DND-41 (cell line): ENCODE measurements around the gene CMTM7.
A peak's percentile ranks its signal among the peaks of the same experiment; 100 is the strongest.
"Not testable (repeated sequence)": the region's sequence is repeated elsewhere in the genome, so short reads cannot be mapped to it uniquely, and the experiment has no call there.

Experiments used
- ATAC-seq: fragments of 200-7000 bp; cut with Tn5 transposase; 3 replicates; pipeline ENCODE4 v1.9.1; 2021; ENCODE audit warnings: low read depth; ENCODE audit not compliant: insufficient read depth
- DNase-seq: peaks from one replicate; pipeline ENCODE4 v3.0.0-alpha.2; 2020
- H2AFZ ChIP-seq: 2 replicates; pipeline ENCODE4 v1.6.0; 2012; ENCODE audit warnings: low read depth, low read length
- H3K27ac ChIP-seq: 2 replicates; pipeline ENCODE4 v1.5.1; 2012; ENCODE audit warnings: low read length, inconsistent platforms
- H3K27me3 ChIP-seq: fragments of 200-600 bp; sonication (generic); 2 replicates; pipeline ENCODE4 v1.6.0; 2012; ENCODE audit warnings: low read length, mild to moderate bottlenecking, inconsistent platforms; ENCODE audit not compliant: insufficient read depth, poor library complexity
- H3K36me3 ChIP-seq: 2 replicates; pipeline ENCODE4 v1.5.1; 2012; ENCODE audit warnings: low read length, inconsistent platforms; ENCODE audit not compliant: insufficient read depth
- H3K4me1 ChIP-seq: 2 replicates; pipeline ENCODE4 v1.5.1; 2012; ENCODE audit warnings: mild to moderate bottlenecking, low read length; ENCODE audit not compliant: insufficient read depth
- H3K4me2 ChIP-seq: 2 replicates; pipeline ENCODE4 v1.6.0; 2012; ENCODE audit warnings: mild to moderate bottlenecking, moderate library complexity, low read length, inconsistent platforms; ENCODE audit not compliant: insufficient read depth
- H3K4me3 ChIP-seq, 2 experiments: fragments of 200-600 bp in 1 of 2; shearing (Covaris generic) in 1 of 2; 2 replicates each; pipeline ENCODE4 v1.5.1; 2012 to 2016; ENCODE audit warnings: inconsistent platforms in 2 of 2, low read length in 2 of 2, mild to moderate bottlenecking in 2 of 2, low read depth in 1 of 2, moderate library complexity in 1 of 2
- H3K79me2 ChIP-seq: 2 replicates; pipeline ENCODE4 v1.6.0; 2012; ENCODE audit warnings: low read length, inconsistent platforms; ENCODE audit not compliant: insufficient read depth
- H3K9ac ChIP-seq: 2 replicates; pipeline ENCODE4 v1.6.0; 2012; ENCODE audit warnings: low read depth, mild to moderate bottlenecking, inconsistent platforms, low read length, moderate library complexity
- H3K9me3 ChIP-seq: 2 replicates; pipeline ENCODE4 v1.5.1; 2012; ENCODE audit warnings: low read length, moderate library complexity, mild to moderate bottlenecking, inconsistent platforms; ENCODE audit not compliant: insufficient read depth, severe bottlenecking
- H4K20me1 ChIP-seq: 2 replicates; pipeline ENCODE4 v1.6.0; 2012; ENCODE audit warnings: low read length; ENCODE audit not compliant: insufficient read depth
- EZH2 ChIP-seq: IDR thresholded peaks from 3 replicates; pipeline ENCODE4 v1.6.1; 2012; ENCODE audit warnings: borderline replicate concordance, low read depth, mild to moderate bottlenecking, moderate library complexity, low read length, inconsistent platforms; ENCODE audit not compliant: severe bottlenecking
- TF ChIP-seq, protein P1 (sequence below): IDR thresholded peaks from 2 replicates; pipeline ENCODE4 v1.5.1; 2012; ENCODE audit warnings: borderline replicate concordance, low read length, moderate library complexity, mild to moderate bottlenecking; ENCODE audit not compliant: poor library complexity, severe bottlenecking; ENCODE audit errors: extremely low read depth

The CMTM7 gene

DNA sequence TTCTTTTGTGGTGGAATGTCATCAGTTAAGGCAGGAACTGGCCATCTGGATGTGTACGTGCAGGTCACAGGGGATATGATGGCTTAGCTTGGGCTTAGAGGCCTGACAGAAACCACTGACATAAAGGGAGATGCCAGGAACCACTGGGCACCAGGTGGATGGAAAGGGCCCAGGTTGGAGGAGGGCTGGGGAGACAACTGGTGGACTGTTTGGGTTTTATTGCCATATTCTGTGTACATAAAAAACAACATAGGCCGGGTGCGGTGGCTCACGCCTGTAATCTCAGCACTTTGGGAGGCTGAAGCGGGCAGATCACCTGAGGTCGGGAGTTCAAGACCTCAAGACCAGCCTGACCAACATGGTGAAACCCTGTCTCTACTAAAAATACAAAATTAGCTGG is 75.2 kb downstream of the CMTM7 start:
- H3K27me3 ChIP-seq, ATAC-seq, H4K20me1 ChIP-seq, H3K27ac ChIP-seq, H3K4me3 ChIP-seq, H2AFZ ChIP-seq, H3K4me2 ChIP-seq, H3K79me2 ChIP-seq, H3K9me3 ChIP-seq, DNase-seq, H3K9ac ChIP-seq: not testable (repeated sequence)
- peaks cover 13% of the 10 kb centered on the region for H3K4me1 ChIP-seq
- peaks cover 20% of the 10 kb centered on the region for H3K36me3 ChIP-seq

DNA sequence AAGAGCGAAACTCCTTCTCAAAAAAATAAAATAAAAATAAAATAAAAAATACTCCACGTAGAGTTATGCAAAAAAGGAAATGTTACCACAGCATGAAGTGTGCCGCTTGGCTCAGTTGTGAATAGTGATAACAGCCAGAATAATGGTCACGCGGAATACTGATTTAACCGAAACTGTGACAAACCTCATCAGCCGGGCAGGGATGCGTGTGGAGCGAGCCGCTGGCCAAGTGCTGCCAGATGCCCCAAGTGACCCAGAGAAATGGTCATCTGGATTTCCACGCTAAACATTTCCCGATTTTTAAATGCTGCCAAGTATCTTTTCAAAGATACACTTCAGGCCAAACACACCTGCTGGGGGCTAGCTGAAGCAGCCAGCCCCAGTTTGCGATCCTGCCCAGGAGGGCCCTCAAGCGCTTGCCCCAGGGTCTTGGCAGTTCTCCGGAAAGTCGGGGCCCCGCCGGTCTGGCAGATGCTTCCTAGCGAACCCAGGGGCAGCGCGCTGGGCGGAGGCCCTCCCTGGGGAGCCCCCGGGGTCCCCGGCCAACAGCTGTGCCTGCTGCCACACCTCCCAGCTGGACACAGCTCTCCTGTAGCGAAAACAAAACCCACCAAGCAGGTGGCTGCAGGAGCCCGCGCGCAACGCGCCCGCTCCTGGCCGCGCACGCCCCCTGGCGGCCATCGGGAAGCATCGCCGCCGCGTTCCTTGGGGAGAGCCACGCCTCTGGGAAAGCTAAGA is 75.8 kb downstream of the CMTM7 start:
- peaks cover 9% of the 10 kb centered on the region for H3K4me1 ChIP-seq
- ATAC-seq (peak; percentile 94), DNase-seq (peak; percentile 76)
- peak overlapping the region in 1 of 2 experiments; percentile 5; a peak in 1 of 4 replicates for H3K4me3 ChIP-seq
- H3K27ac ChIP-seq, result peak overlapping the region; percentile 45
- peaks cover 21% of the 10 kb centered on the region for H3K36me3 ChIP-seq
- H3K79me2 ChIP-seq, result no peaks in the 10 kb centered on the region
- peak overlapping the region; percentile 34; the same call in 1 of the 2 replicates for H3K9ac ChIP-seq
- peak overlapping the region; percentile 56 for H3K4me2 ChIP-seq
- no peak for TF ChIP-seq EZH2
- TF ChIP-seq, protein P1, sequence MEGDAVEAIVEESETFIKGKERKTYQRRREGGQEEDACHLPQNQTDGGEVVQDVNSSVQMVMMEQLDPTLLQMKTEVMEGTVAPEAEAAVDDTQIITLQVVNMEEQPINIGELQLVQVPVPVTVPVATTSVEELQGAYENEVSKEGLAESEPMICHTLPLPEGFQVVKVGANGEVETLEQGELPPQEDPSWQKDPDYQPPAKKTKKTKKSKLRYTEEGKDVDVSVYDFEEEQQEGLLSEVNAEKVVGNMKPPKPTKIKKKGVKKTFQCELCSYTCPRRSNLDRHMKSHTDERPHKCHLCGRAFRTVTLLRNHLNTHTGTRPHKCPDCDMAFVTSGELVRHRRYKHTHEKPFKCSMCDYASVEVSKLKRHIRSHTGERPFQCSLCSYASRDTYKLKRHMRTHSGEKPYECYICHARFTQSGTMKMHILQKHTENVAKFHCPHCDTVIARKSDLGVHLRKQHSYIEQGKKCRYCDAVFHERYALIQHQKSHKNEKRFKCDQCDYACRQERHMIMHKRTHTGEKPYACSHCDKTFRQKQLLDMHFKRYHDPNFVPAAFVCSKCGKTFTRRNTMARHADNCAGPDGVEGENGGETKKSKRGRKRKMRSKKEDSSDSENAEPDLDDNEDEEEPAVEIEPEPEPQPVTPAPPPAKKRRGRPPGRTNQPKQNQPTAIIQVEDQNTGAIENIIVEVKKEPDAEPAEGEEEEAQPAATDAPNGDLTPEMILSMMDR, result peak; percentile 95
- H2AFZ ChIP-seq, result peak overlapping the region; percentile 63; the same call in 1 of the 2 replicates
- H3K27me3 ChIP-seq, result no peaks in the 10 kb centered on the region
- H3K9me3 ChIP-seq, result no peaks in the 10 kb centered on the region
- H4K20me1 ChIP-seq, result no peaks in the 10 kb centered on the region

DNA sequence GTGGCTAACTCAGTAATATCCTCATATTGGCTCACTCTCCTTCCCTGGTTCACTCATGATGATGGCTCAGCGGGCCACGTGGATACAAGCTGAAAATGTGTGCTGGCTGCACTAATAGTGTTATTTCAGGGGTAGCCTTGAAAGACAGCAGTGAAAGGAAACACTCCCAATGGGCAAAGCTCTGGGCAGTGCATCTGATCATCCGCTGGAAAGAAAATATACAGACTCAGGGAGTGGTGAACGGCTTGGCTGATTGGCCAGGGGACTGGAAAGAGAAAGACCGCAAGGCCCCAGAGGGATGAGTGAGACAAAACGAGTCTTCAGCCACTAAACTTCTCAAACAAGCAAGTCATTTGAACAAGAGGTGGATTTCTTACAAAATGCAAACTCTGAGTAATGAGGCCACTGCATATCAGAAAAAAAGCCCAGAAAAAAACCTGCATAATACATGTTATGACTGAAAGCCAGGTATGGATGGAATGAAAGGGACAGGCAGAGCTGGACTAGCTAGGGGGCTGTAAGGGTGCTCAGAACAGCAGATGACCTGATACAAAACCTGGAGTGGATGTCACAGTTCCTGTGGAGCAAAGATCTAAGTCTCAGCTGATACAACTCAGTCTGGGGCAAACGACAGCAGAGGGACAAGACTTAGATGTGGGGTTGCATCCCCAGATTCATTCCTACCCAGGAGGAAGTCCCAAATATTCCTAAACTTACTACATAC is 77.7 kb downstream of the CMTM7 start:
- no peak for DNase-seq
- TF ChIP-seq, protein P1, result no peak
- no peak for TF ChIP-seq EZH2

DNA sequence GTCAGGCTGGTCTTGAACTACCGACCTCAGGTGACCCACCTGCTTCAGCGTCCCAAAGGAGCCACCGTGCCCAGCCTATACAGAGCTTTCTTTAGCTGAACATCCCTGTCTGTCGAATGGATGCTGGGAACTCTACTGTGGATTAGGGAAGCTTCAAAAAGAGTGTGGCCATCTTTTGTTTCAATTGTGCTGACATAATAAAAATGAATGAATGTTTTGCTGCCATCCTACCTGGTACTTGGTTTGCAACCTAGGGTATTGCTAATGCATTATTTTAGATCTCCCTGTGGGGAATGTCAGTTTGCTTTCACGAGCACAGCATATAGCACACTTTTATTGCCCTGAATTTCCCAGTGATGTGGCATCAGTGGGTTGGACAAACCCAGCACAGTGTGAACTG is 78.7 kb downstream of the CMTM7 start:
- H3K36me3 ChIP-seq, result peaks cover 37% of the 10 kb centered on the region
- no peak overlapping the region for H3K4me2 ChIP-seq
- ATAC-seq (no peak), DNase-seq (no peak)
- no peaks in the 10 kb centered on the region for H3K27me3 ChIP-seq
- no peak overlapping the region for H3K9ac ChIP-seq
- H2AFZ ChIP-seq, result no peak overlapping the region
- TF ChIP-seq, protein P1, result no peak
- no peak for TF ChIP-seq EZH2
- H3K79me2 ChIP-seq, result no peaks in the 10 kb centered on the region
- H3K4me3 ChIP-seq, result no peak overlapping the region
- no peaks in the 10 kb centered on the region for H4K20me1 ChIP-seq
- no peak overlapping the region for H3K27ac ChIP-seq
- peaks cover 9% of the 10 kb centered on the region for H3K4me1 ChIP-seq
- no peaks in the 10 kb centered on the region for H3K9me3 ChIP-seq

More for the DNA sequence above, 77.7 kb downstream of the CMTM7 start:
- H3K9me3 ChIP-seq, result no peaks in the 10 kb centered on the region
- no peaks in the 10 kb centered on the region for H3K79me2 ChIP-seq
- H3K27me3 ChIP-seq, result no peaks in the 10 kb centered on the region
- no peak overlapping the region for H3K4me2 ChIP-seq
- peaks cover 34% of the 10 kb centered on the region for H3K36me3 ChIP-seq
- no peak overlapping the region for H3K9ac ChIP-seq
- peaks cover 9% of the 10 kb centered on the region for H3K4me1 ChIP-seq
- H3K4me3 ChIP-seq, result no peak overlapping the region
- ATAC-seq, result no peak
- H3K27ac ChIP-seq, result no peak overlapping the region
- no peaks in the 10 kb centered on the region for H4K20me1 ChIP-seq
- no peak overlapping the region for H2AFZ ChIP-seq
